CD1c-positive myeloid dendritic cell (primary cell): ENCODE data around the gene PPP2R3B.
"Not testable (repeated sequence)": the region's sequence is repeated elsewhere in the genome, so short reads cannot be mapped to it uniquely, and the experiment has no call there.

Experiments used
- DNase-seq: peaks from one replicate; pipeline ENCODE4 v3.0.0-alpha.2; 2016; ENCODE audit errors: extremely low spot score

Gene PPP2R3B

GRCh38 chrX:405149-405548, 18.4 kb upstream of the PPP2R3B start:
- no peak for DNase-seq

- DNase-seq, result no peak
These were observed 17.9 kb upstream of the PPP2R3B start for GRCh38 chrX:404656-405055.

GRCh38 chrX:402857-403256, 16.1 kb upstream of the PPP2R3B start:
- DNase-seq, result no peak

- DNase-seq, result no peak
These were observed 13.6 kb upstream of the PPP2R3B start for GRCh38 chrX:400258-400657.

DNA sequence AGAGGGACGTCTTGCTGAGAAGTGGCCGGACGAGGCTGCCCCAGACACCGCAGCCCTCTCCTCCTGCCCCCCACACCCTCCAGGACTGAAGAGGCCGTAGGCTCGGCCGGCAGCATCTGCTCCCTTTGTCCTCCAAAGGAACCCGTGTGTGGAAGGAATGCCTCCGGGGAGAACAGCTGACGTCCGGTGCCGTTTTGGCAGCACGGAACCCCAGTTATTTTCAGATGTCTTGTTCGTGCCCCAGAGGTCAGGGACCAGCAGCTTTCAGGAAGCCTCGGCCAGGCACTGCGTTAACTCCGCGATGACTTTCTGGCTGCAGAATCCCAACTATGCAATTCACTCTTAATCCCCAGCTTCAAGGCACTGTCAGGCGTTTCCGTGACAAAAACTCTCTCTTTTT, 10.9 kb upstream of the PPP2R3B start:
- no peak for DNase-seq

DNA sequence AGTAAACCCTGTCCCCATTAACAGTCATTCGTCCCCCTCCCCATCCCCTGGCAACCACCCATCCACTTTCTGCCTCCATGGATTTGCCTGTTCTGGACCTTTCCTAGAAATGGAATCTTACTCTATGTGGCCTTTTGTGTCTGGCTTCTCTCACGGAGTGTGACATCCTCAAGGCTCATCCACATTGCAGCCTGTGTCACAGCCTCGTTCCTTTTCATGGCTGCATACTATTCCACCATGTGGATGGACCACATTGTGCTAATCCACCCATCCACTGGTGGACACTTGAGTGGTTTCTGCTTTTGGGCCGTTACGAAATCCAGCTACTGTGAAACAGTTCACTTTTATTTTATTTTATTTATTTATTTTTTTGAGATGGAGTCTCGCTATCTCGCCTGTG, 8.1 kb upstream of the PPP2R3B start:
- no peak for DNase-seq

GRCh38 chrX:392575-392846, 5.8 kb upstream of the PPP2R3B start:
- no peak for DNase-seq

DNA sequence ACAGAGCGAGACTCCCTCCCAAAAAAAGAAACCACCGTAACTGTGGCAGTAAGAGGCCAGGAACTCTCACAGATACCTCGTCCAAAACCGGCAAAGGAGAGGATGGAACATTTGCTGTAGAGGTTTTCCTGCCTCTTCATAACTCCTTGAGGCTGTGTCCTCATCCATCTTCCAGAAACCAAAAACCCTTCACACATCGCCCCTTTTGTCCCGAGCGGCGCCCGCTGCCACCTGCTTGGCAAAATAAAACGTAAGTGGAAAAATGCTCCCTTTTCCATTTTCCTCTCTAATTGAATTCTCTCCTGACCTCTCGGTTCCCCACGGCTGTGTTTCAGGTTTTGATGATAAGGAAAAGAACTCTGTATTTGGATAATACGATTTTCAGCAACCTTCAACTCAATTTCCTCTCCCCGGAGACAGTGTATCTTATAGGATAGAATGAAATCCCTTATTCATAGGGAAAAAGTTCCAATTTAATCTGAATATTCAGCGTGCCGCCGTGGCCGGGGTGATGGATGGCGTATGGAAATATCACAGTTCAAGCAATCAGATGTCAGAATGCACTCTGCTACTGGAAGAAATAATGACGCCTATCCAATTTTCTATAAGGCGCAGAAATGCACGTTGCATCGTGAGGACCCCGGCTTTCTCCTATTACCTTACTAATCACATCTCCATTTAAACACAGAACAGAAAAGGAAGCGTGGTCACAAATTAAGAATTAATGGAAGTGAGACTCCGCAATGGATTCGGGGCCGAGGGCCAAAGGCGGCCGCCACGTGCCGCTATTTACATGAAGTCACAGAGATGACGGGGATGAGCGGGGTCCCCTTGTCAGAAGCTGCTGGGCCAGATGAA, 5.2 kb upstream of the PPP2R3B start:
- no peak for DNase-seq

- no peak for DNase-seq
These were observed 3.8 kb upstream of the PPP2R3B start for GRCh38 chrX:390459-390858.

GRCh38 chrX:389021-389441, 2.3 kb upstream of the PPP2R3B start:
- no peak for DNase-seq

- no peak for DNase-seq
These were observed 1.0 kb upstream of the PPP2R3B start for GRCh38 chrX:387729-388128.

DNA sequence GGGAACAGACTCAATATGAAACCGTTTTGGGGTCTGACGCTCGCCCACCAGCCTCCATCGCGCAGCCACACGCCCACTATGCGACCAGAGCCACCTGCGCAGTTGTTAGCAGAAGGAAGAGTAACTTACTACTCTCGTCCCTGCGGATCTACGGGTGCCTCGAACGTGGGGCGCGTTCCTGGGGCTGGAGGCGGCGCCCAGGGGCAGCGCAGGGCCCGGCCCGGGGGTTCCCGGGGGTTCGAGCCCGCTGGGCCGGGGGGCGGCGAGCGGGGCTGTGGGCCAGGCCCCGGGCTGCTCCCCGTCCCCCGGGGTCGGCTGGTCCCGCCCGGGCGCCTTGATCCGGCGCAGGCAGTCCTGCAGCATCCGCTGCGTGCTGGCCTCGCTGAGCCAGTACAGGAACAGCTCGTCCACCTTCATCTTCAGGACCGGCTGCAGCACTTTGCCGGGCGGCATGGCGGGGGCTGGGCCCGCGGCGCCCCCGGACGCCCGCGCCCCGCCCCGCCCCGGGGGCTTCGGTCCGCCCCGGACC, 404 bp downstream of the PPP2R3B start:
- peak; percentile 6 for DNase-seq

GRCh38 chrX:385736-386135, 971 bp downstream of the PPP2R3B start:
- DNase-seq, result not testable (repeated sequence)

DNA sequence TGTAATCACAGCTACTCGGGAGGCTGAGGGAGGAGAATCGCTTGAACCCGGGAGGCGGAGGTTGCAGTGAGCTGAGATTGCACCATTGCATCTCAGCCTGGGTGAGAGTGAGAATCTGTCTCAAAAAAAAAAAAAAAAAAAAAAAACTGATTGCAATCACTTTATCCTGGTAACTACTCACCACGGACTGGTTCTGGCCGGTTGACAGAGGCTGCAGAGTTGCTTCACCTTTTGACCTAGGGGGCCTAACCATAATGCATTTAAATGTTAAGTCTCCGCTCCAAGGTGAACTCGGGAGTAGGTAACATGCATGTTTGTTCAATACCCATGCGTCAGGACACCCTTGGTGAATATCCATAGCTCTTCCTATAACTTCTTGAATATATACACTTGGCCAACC, 1.8 kb downstream of the PPP2R3B start:
- DNase-seq, result no peak

DNA sequence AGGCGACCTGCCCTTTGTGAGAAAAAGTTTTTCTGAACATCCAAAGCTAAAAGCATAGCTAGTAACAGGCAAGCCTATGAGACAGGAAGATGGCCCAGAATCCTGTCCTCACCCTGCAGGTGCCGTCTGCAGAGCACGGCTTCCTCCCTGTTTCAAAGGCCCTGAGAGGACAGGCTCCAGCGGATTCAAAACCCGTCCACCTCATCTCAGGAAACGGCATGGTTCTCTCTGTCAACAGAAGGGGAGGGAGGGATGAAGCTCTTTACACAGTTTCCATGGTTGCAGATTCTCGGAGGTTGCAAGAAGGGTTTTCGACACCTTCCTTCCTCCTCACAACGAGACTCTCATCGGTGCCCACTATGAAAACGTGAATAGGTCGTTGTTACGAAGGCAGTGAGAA, 8.3 kb downstream of the PPP2R3B start:
- DNase-seq, result no peak

DNA sequence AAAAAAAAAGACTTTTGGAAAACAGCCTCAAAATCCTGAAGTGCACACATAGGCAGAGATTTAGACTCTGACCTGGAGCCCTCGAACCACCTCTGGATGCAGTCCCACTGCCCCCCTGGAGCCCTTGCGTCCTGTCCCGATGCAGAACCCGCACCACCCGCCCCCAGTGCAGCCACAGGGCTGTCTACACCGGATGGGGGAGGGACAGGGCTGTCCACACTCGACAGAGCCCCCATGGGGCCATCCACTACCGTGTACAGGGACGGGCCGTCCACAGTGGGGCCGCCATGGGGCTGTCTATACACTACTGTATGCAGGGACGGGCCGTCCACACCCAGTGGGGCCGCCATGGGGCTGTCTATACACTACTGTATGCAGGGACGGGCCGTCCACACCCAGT, 10.5 kb downstream of the PPP2R3B start:
- not testable (repeated sequence) for DNase-seq

- DNase-seq, result no peak
These were observed 11.3 kb downstream of the PPP2R3B start for GRCh38 chrX:375181-376036.

GRCh38 chrX:374596-374995, 12.1 kb downstream of the PPP2R3B start:
- no peak for DNase-seq

DNA sequence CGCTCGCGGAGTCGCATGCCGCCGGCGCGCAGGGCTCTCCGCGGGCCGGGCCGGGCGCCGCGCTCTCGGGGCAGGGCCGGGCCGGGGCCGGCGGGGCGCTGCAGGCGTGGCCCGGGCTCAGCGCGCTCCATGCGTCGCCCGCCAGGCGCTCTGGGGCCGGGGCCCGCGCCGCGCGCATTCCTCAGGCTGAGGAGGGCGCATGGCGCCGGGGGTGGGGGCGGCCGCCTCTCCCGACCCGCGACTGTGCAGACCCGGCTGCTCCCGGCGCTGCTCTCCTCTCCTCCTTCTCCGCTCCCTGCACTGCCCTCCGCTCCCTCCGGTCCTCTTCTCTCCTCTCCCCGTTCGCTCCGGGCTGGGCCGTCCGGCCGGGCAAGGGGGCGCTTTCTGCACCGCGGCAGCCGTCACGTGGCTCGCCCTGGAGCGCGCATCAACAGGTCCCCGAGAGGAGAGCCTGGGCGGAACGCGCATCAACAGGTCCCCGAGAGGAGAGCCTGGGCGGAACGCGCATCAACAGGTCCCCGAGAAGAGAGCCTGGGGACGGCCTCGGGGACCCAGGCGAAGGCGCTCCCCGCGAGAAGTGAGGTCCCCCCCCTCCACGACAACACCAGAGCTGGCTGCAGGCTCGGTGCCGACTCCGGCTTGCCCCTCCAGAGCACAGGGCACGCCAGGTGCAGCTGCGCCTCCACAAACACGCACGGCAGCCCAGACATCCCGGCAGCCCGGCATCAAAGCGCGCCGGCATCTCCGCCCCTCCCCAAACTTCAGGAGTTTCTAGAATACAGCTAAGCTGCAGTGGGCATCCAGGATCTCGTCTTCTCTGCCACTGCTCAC, 12.9 kb downstream of the PPP2R3B start:
- no peak for DNase-seq

GRCh38 chrX:372856-373640, 13.7 kb downstream of the PPP2R3B start:
- DNase-seq, result no peak

DNA sequence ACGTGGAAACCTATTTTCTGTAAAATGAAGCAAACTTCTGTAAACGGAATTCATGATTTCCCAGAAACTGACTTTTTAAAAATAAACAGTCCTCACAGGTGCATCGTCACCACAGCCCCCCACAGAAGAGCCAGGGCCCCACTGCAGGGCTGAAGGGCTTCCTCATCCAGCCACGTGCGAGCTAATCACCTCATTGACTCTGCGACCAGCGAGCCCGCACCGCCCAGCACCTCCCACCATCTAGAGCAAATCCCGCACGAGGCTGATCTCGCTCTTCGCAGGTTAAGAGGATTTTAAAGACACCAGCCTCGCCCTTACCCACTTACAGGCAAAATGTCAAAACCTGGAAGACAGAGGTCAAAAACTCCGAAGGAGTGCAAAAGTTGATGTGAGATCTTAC, 14.8 kb downstream of the PPP2R3B start:
- no peak for DNase-seq
